GM19468 (cell line): ENCODE measurements around the gene FAM131A.
A peak's percentile ranks its signal among the peaks of the same experiment; 100 is the strongest.

Experiments used
- ATAC-seq: cut with Tn5 transposase; IDR thresholded peaks from one replicate; pipeline ENCODE4 v1.9.1; 2021; ENCODE audit warnings: mild to moderate bottlenecking, moderate library complexity, moderate number of reproducible peaks; ENCODE audit not compliant: unreplicated experiment; ENCODE audit errors: extremely low read depth

The FAM131A gene

GRCh38 chr3:184354121-184354728 lies 16.8 kb downstream of the FAM131A start:
- ATAC-seq, result no peak

GRCh38 chr3:184354754-184355153 lies 17.4 kb downstream of the FAM131A start:
- ATAC-seq, result no peak

- ATAC-seq, result no peak
Observed at GRCh38 chr3:184355261-184356040, 18.1 kb downstream of the FAM131A start.

- no peak for ATAC-seq
Observed at GRCh38 chr3:184357248-184358123, 20.1 kb downstream of the FAM131A start.

GRCh38 chr3:184358124-184358767 lies 20.8 kb downstream of the FAM131A start:
- no peak for ATAC-seq

GRCh38 chr3:184358921-184359350 lies 21.5 kb downstream of the FAM131A start:
- no peak for ATAC-seq

GRCh38 chr3:184359610-184360009 lies 22.2 kb downstream of the FAM131A start:
- no peak for ATAC-seq

- ATAC-seq, result no peak
Observed at GRCh38 chr3:184360070-184360928, 22.9 kb downstream of the FAM131A start.

GRCh38 chr3:184360929-184361531 lies 23.6 kb downstream of the FAM131A start:
- no peak for ATAC-seq

- peak; percentile 23 for ATAC-seq
Observed at GRCh38 chr3:184361532-184361931, 24.1 kb downstream of the FAM131A start, which contains the start of the genes CLCN2 and POLR2H. TSS of gene CLCN2 (minus strand) at chr3:184361605. CDS start at chr3:184361479, 126 bp downstream. TSS of gene POLR2H (plus strand) at chr3:184361710. CDS start at chr3:184363493, 1,783 bp downstream.

- ATAC-seq, result no peak
Observed at GRCh38 chr3:184361932-184362667, 24.7 kb downstream of the FAM131A start.

- ATAC-seq, result peak; percentile 85
Observed at GRCh38 chr3:184362668-184363546, 25.5 kb downstream of the FAM131A start.

GRCh38 chr3:184366619-184367289 lies 29.4 kb downstream of the FAM131A start:
- no peak for ATAC-seq

GRCh38 chr3:184368116-184368515 lies 30.7 kb downstream of the FAM131A start:
- no peak for ATAC-seq

GRCh38 chr3:184368586-184369183 lies 31.3 kb downstream of the FAM131A start:
- ATAC-seq, result no peak

- ATAC-seq, result peak; percentile 50
Observed at GRCh38 chr3:184371570-184372018, 34.2 kb downstream of the FAM131A start.
